Measurements from ENCODE around the gene GAP43.

DNA sequence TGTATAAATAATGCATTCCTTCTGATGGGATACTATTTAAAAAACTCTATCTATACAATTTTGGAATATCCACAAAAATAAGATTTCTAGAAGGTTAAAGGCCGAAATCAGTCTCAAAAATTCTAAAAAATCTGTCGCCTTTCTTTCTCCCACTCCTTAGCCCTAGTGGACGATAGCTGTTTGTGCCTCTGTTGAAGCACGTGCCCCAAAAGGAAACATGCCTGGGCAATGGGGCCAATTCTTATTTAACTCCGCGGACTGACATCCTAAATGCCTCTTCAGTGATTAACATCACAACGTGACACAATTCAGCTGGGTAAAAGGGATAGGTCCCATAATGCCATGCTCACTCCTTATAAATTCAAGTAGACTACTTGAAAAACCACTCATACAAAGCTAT, 65.1 kb downstream of the GAP43 start:
- TF ChIP-seq ZNF143 (CRISPR knock-in tag; IDR thresholded peaks at IDR 0.05), result no peak
- no peak for TF ChIP-seq ZNF557 (CRISPR knock-in tag; IDR thresholded peaks at IDR 0.05)
- TF ChIP-seq ZFX (CRISPR knock-in tag; IDR thresholded peaks at IDR 0.05; ENCODE audit: low read depth), result no peak
- TF ChIP-seq, protein P1, sequence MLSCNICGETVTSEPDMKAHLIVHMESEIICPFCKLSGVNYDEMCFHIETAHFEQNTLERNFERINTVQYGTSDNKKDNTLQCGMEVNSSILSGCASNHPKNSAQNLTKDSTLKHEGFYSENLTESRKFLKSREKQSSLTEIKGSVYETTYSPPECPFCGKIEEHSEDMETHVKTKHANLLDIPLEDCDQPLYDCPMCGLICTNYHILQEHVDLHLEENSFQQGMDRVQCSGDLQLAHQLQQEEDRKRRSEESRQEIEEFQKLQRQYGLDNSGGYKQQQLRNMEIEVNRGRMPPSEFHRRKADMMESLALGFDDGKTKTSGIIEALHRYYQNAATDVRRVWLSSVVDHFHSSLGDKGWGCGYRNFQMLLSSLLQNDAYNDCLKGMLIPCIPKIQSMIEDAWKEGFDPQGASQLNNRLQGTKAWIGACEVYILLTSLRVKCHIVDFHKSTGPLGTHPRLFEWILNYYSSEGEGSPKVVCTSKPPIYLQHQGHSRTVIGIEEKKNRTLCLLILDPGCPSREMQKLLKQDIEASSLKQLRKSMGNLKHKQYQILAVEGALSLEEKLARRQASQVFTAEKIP (CRISPR knock-in tag; IDR thresholded peaks at IDR 0.05; ENCODE audit: borderline replicate concordance), result no peak
- TF ChIP-seq, protein P2, sequence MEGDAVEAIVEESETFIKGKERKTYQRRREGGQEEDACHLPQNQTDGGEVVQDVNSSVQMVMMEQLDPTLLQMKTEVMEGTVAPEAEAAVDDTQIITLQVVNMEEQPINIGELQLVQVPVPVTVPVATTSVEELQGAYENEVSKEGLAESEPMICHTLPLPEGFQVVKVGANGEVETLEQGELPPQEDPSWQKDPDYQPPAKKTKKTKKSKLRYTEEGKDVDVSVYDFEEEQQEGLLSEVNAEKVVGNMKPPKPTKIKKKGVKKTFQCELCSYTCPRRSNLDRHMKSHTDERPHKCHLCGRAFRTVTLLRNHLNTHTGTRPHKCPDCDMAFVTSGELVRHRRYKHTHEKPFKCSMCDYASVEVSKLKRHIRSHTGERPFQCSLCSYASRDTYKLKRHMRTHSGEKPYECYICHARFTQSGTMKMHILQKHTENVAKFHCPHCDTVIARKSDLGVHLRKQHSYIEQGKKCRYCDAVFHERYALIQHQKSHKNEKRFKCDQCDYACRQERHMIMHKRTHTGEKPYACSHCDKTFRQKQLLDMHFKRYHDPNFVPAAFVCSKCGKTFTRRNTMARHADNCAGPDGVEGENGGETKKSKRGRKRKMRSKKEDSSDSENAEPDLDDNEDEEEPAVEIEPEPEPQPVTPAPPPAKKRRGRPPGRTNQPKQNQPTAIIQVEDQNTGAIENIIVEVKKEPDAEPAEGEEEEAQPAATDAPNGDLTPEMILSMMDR (CRISPR knock-in tag; IDR thresholded peaks at IDR 0.05), result no peak
- TF ChIP-seq, protein P3, sequence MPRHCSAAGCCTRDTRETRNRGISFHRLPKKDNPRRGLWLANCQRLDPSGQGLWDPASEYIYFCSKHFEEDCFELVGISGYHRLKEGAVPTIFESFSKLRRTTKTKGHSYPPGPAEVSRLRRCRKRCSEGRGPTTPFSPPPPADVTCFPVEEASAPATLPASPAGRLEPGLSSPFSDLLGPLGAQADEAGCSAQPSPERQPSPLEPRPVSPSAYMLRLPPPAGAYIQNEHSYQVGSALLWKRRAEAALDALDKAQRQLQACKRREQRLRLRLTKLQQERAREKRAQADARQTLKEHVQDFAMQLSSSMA (CRISPR knock-in tag; IDR thresholded peaks at IDR 0.05), result no peak
- TF ChIP-seq, protein P4, sequence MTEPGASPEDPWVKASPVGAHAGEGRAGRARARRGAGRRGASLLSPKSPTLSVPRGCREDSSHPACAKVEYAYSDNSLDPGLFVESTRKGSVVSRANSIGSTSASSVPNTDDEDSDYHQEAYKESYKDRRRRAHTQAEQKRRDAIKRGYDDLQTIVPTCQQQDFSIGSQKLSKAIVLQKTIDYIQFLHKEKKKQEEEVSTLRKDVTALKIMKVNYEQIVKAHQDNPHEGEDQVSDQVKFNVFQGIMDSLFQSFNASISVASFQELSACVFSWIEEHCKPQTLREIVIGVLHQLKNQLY (CRISPR knock-in tag; IDR thresholded peaks at IDR 0.05), result no peak
- TF ChIP-seq ZNF713 (CRISPR knock-in tag; IDR thresholded peaks at IDR 0.05), result no peak
- no peak for TF ChIP-seq PITX1 (CRISPR knock-in tag; IDR thresholded peaks at IDR 0.05)
- TF ChIP-seq FOXA1 (IDR thresholded peaks at IDR 0.05), result no peak
- TF ChIP-seq FOXA1 (CRISPR knock-in tag; IDR thresholded peaks at IDR 0.05), result no peak
